Heart right ventricle (tissue), 16 donors: ENCODE results near the gene VAV1. TPM values are rescaled to one million over a fixed set of nuclear protein-coding genes. Genes with fewer than 3 reads are reported as not detected.
"Not testable (repeated sequence)": the region's sequence is repeated elsewhere in the genome, so short reads cannot be mapped to it uniquely, and the experiment has no call there.

Experiments used
- ATAC-seq, 8 donors: fragments of 200-7000 bp; cut with Tn5 transposase; one replicate each; pipeline ENCODE4 v1.9.1; 2020; ENCODE audit warnings: mild to moderate bottlenecking in 8 of 8, moderate library complexity in 8 of 8, moderate number of reproducible peaks in 1 of 8
- DNase-seq, 2 donors: peaks; one replicate each; pipeline ENCODE4 v3.0.0-alpha.2; 2020
- H3K27ac ChIP-seq, 10 donors: fragments of 200-600 bp; sonication (generic) in 2 of 10; one replicate each; pipeline versions ENCODE4 v1.5.0 to v1.8.0; 2020 to 2022; ENCODE audit warnings: mild to moderate bottlenecking in 3 of 10
- H3K27me3 ChIP-seq, 7 donors: fragments of 200-600 bp; one replicate each; pipeline ENCODE4 v1.8.0; 2021 to 2022; ENCODE audit warnings: mild to moderate bottlenecking in 2 of 7
- H3K36me3 ChIP-seq, 9 donors: fragments of 200-600 bp; sonication (generic) in 1 of 9; one replicate each; pipeline versions ENCODE4 v1.5.0 to v1.8.0; 2020 to 2022; ENCODE audit warnings: mild to moderate bottlenecking in 2 of 9
- H3K4me1 ChIP-seq, 9 donors: fragments of 200-600 bp; sonication (generic) in 1 of 9; one replicate each; pipeline versions ENCODE4 v1.5.0 to v1.8.0; 2020 to 2022; ENCODE audit warnings: mild to moderate bottlenecking in 4 of 9
- H3K4me3 ChIP-seq, 10 donors: fragments of 200-600 bp; sonication (generic) in 2 of 10; one replicate each; pipeline versions ENCODE4 v1.5.0 to v1.8.0; 2020 to 2022; ENCODE audit warnings: mild to moderate bottlenecking in 7 of 10, moderate library complexity in 2 of 10
- H3K9me3 ChIP-seq, 11 donors: fragments of 200-600 bp in 10 of 11; sonication (generic) in 2 of 11; one replicate each; pipeline versions ENCODE4 v1.5.0 to v1.8.0; 2013 to 2022; ENCODE audit warnings: mild to moderate bottlenecking in 2 of 11, control low read depth in 1 of 11, moderate library complexity in 1 of 11
- WGBS, 2 donors: extraction: QIAGEN DNeasy Blood & Tissue Kit; methylation state at CpG; one replicate each; pipeline ENCODE4 v1.1.7; 2013; ENCODE audit warnings: inconsistent platforms in 1 of 2; 5-methylcytosine and 5-hydroxymethylcytosine counted together
- intact Hi-C, 10 donors: fragments of 100-400 bp; cut with DNase I; formaldehyde crosslinking; loops; one replicate each; pipeline versions ENCODE4 v1.11.1 to v1.14.2; 2022
- polyA plus RNA-seq, 2 donors: library from polyadenylated mRNA; stranded (reverse); fragments of 200-250 nt; gene quantifications; one replicate each; pipeline ENCODE4 v1.2.3, GENCODE V29; 2013
- total RNA-seq, 10 donors: library from RNA; stranded (reverse); fragmentation: NEBNext Ultra II Directional in 3 of 10; extraction: Animal tissue kit (Norgen Biotek cat#: 25700) in 3 of 10; gene quantifications; one replicate each; pipeline versions ENCODE4 v1.2.1 to v1.2.4, GENCODE V29; 2021 to 2023
- TF ChIP-seq, protein P1 (sequence below), 9 donors: fragments of 200-600 bp; sonication (generic) in 2 of 9; IDR thresholded peaks; one replicate each; pipeline versions ENCODE4 v1.5.0 to v1.8.0; 2021 to 2022; ENCODE audit warnings: antibody characterized with exemption in 9 of 9, mild to moderate bottlenecking in 5 of 9, moderate library complexity in 1 of 9
- donor health status: Arrhythmogenic right ventricular cardiomyopathy.
- donor health status: ischemic (EF 13 %, LVEDD 7.1; RV severe dilation, severe dysfunction).
- donor health status: healthy with polysubstance abuse.
- donor health status: DM: no; HTN: yes; CAD: no.
- donor health status: DM: no; HTN: no; CAD: no.
- donor health status: ischemic (EF 25% LVEDD 6.9; RV normal size, moderate dysfunction).
- donor health status: ischemic (EF 25% LVEDD 5.7; RV mildly dilated, moderate dysfunction).
- donor health status: healthy.
- donor health status: DM: yes; HTN: yes; CAD: no.
- donor health status: Ischemic cardiomyopathy.
- donor health status: ischemic (EF 35%, LVEDD 5.7; RV mildly dilated, moderate dysfunction).
- donor health status: nonischemic (EF 11% LVEDD 7.7; RV severe dilation, severe dysfunction).
- donor health status: DM: yes; HTN: yes; CAD: no.
- donor health status: PGD.
- donor health status: ischemic (EF 29% LVEDD 5.4; RV normal size, mild dysfunction).
- donor health status: nonischemic (EF 23%, LVEDD 6.1; RV moderate dilation, normal function).

VAV1 gene
- total and polyA plus RNA-seq, 12 donors = 0.45 to 11.0 (median 1.4) TPM

DNA sequence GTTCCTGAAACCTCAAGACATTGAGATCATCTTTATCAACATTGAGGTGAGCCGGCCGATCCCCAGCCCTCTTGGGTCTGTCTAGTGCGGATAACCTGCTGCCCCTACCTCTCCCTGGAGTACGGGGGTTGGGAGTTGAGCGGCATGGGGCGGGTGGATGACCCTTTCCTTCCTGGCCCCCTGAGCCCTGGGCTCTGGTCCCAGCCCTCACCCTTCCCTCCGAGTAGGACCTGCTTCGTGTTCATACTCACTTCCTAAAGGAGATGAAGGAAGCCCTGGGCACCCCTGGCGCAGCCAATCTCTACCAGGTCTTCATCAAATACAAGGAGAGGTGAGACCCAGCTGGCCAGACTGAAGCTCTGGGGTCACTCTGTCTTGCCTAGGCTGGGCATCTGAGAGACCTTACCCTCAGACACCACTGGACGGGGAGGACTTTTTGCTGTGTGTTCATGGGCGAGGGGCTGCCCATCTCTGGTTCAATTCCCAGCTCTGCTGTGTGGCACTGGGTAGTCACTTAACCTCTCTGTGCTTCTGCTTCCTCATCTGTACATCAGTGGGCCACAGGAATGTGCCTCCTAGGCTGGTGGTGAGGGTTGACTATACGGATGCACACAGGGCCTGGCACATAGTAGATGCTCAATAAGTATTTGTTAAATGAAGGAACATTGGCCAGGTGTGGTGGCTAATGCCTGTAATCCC, 52.7 kb downstream of the VAV1 start:
- WGBS, 2 donors = 63 to 71% methylated on average over 12 of the region's 12 CpGs
- ATAC-seq (no peak), DNase-seq (no peak)
- Histone ChIP-seq H3K27me3 (peaks cover 0 to 34% (median 14%) of the 10 kb centered on the region in 7 donors), H3K9me3 (peaks cover 0 to 12% (median 5%) of the 10 kb centered on the region in 11 donors), H3K36me3 (peaks cover 0 to 97% (median 0%) of the 10 kb centered on the region in 9 donors), H3K4me3 (no peak overlapping the region), H3K4me1 (no peaks in the 10 kb centered on the region), H3K27ac (no peak overlapping the region)
- TF ChIP-seq, protein P1, sequence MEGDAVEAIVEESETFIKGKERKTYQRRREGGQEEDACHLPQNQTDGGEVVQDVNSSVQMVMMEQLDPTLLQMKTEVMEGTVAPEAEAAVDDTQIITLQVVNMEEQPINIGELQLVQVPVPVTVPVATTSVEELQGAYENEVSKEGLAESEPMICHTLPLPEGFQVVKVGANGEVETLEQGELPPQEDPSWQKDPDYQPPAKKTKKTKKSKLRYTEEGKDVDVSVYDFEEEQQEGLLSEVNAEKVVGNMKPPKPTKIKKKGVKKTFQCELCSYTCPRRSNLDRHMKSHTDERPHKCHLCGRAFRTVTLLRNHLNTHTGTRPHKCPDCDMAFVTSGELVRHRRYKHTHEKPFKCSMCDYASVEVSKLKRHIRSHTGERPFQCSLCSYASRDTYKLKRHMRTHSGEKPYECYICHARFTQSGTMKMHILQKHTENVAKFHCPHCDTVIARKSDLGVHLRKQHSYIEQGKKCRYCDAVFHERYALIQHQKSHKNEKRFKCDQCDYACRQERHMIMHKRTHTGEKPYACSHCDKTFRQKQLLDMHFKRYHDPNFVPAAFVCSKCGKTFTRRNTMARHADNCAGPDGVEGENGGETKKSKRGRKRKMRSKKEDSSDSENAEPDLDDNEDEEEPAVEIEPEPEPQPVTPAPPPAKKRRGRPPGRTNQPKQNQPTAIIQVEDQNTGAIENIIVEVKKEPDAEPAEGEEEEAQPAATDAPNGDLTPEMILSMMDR (IDR thresholded peaks at IDR 0.05) = no peak
- intact Hi-C loops = no loop called here

DNA sequence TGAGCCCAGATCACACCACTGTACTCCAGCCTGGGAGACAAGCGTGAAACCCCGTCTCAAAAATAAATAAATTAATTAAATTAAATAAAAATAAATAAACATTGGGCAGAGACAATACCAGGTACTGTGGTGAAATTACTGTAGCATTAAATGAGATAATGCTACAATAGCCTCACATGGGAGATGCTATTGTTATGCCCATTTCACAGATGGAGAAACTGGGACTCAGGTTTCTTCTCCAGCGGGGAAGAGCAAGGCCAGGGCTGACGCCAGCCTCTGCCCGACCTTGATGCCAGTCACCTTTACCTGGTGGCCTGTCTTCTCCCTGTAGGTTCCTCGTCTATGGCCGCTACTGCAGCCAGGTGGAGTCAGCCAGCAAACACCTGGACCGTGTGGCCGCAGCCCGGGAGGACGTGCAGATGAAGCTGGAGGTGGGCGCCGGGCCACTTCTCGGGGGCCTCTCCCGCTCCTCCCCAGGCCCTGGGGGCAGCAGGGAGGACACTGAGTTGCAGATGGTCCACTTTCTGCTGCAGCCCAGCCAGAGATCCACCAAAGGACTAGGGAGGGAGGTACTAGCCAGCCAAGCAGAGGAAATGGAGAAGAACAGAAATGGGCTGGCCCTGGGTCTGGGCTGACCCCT, 53.9 kb downstream of the VAV1 start:
- Histone ChIP-seq H3K4me1 (peaks cover 0 to 2% (median 0%) of the 10 kb centered on the region in 9 donors), H3K4me3 (no peak overlapping the region), H3K9me3 (peaks cover 0 to 3% (median 0%) of the 10 kb centered on the region in 11 donors), H3K27ac (no peak overlapping the region), H3K36me3 (peaks cover 0 to 95% (median 0%) of the 10 kb centered on the region in 9 donors), H3K27me3 (peaks cover 0 to 34% (median 14%) of the 10 kb centered on the region in 7 donors)
- whole genome bisulfite sequencing, 2 donors = 89 to 90% methylated on average over 15 of the region's 15 CpGs
- intact Hi-C loops = no loop called here
- TF ChIP-seq, protein P1 (IDR thresholded peaks at IDR 0.05) = no peak
- ATAC-seq (no peak), DNase-seq (no peak)

DNA sequence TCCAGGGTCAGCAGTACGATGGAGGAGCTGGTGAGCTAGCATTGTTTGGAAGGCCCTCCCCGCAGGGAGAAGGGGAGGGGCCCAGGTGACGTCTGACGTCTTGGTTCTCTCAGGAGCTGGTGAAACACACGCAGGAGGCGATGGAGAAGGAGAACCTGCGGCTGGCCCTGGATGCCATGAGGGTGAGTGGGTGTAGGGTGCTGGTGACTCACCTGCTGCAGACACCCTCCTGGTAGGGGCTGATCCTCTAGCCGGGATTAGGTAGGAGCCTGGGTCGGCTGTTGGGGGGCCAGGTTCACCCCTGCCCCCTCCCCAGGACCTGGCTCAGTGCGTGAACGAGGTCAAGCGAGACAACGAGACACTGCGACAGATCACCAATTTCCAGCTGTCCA, 55.8 kb downstream of the VAV1 start:
- no peak overlapping the region for H3K27ac ChIP-seq
- H3K27me3 ChIP-seq = peaks cover 0 to 30% (median 14%) of the 10 kb centered on the region in 7 donors
- H3K4me1 ChIP-seq = peaks cover 0 to 10% (median 0%) of the 10 kb centered on the region in 9 donors
- 39 to 45% methylated on average over 14 of the region's 14 CpGs for WGBS, 2 donors
- no peak overlapping the region for H3K4me3 ChIP-seq
- DNase-seq (no peak), ATAC-seq (no peak)
- H3K9me3 ChIP-seq = peaks cover 0 to 3% (median 0%) of the 10 kb centered on the region in 11 donors
- intact Hi-C loops = no loop called here
- peaks cover 0 to 98% (median 0%) of the 10 kb centered on the region in 9 donors for H3K36me3 ChIP-seq
- TF ChIP-seq, protein P1 (IDR thresholded peaks at IDR 0.05) = no peak

DNA sequence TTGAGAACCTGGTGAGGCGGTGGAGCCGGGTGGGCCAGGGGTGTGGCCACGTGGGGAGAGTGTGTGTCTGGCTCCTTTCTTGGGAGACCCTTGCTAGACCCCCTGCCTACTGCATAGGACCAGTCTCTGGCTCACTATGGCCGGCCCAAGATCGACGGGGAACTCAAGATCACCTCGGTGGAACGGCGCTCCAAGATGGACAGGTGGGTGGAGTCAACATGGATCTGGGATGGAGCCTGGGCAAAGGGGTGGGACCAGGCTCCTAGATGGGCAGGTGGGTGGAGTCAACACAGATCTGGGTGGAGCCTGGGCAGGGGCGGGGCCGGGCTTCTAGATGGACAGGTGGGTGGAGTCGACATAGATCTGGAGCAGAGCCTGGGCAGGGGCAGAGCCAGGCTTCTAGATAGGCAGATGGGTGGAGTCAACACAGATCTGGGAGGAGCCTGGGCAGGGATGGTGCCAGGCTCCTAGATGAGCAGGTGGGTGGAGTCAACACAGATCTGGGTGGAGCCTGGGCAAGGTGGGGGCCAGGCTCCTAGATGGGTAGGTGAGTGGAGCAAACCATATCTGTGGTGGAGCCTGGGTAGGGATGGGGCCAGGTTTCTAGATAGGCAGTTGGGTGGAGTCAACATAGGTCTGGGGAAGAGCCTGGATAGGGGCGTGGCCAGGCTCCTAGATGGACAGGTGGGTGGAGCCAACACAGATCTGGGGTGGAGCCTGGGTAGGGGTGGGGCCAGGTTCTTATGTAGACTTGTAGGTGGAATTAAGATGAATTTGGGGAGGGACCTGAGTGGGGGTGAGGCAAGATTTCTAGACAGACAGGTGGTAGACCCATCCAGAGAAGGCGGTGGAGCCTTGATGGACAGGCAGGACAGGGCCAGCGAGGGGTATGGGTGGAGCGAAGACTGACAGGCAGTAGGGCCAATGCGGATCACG, 56.5 kb downstream of the VAV1 start:
- intact Hi-C loops = no loop called here
- H3K4me1 ChIP-seq = peaks cover 0 to 10% (median 0%) of the 10 kb centered on the region in 9 donors
- H3K36me3 ChIP-seq = peaks cover 0 to 98% (median 0%) of the 10 kb centered on the region in 9 donors
- H3K27me3 ChIP-seq = peaks cover 0 to 33% (median 14%) of the 10 kb centered on the region in 7 donors
- H3K4me3 ChIP-seq = no peak overlapping the region
- ATAC-seq (no peak), DNase-seq (no peak)
- H3K27ac ChIP-seq = no peak overlapping the region
- TF ChIP-seq, protein P1 (IDR thresholded peaks at IDR 0.05) = no peak
- 55 to 58% methylated on average over 18 of the region's 18 CpGs for WGBS, 2 donors
- peaks cover 0 to 3% (median 0%) of the 10 kb centered on the region in 11 donors for H3K9me3 ChIP-seq

DNA sequence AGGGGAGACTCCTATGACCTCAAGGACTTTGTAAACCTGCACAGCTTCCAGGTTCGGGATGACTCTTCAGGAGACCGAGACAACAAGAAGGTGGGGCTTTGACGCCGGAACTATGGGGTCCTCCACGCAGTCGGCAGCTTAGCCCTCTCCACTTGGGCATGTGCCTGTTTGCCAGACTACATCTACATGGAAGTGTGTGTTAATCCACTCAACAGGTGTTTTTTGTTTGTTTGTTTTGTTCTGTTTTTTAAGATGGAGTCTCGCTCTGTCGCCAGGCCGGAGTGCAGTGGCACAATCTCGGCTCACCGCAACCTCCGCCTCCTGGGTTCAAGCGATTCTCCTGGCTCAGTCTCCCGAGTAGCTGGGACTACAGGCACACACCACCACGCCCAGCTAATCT, 57.3 kb downstream of the VAV1 start:
- peaks cover 0 to 33% (median 14%) of the 10 kb centered on the region in 7 donors for H3K27me3 ChIP-seq
- ATAC-seq, H3K27ac ChIP-seq: not testable (repeated sequence)

DNA sequence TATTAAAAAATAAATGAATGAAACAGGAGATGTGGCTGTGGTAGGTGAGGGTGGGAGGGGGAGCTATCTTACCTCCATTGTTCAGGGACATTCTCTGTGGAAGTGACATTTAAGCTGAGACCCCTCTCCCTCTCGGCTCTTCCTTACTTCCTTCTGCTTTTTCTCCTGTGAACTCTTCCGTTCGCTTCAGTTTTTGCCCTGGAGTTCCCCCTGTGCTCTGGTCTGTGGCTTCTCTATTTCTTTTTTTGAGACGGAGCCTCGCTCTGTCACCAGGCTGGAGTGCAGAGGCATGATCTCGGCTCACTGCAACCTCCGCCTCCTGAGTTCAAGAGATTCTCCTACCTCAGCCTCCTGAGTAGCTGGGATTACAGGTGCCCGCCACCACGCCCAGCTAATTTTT, 58.6 kb downstream of the VAV1 start:
- peaks cover 0 to 88% (median 0%) of the 10 kb centered on the region in 9 donors for H3K36me3 ChIP-seq
- H3K27ac ChIP-seq, DNase-seq, intact Hi-C loops, ATAC-seq, H3K9me3 ChIP-seq, H3K4me3 ChIP-seq, H3K4me1 ChIP-seq: not testable (repeated sequence)
- H3K27me3 ChIP-seq = peaks cover 0 to 33% (median 9%) of the 10 kb centered on the region in 7 donors
- WGBS, 2 donors = 77 to 79% methylated on average over 9 of the region's 9 CpGs

More for the DNA sequence above, 57.3 kb downstream of the VAV1 start:
- DNase-seq, intact Hi-C loops, H3K4me1 ChIP-seq, H3K9me3 ChIP-seq, H3K4me3 ChIP-seq: not testable (repeated sequence)
- 91 to 94% methylated on average over 15 of the region's 15 CpGs for WGBS, 2 donors
- H3K36me3 ChIP-seq = peaks cover 0 to 95% (median 0%) of the 10 kb centered on the region in 9 donors
